IMR-90 (cell line): ENCODE results near the gene GRAMD4. TPM values are rescaled to one million over a fixed set of nuclear protein-coding genes. Genes with fewer than 3 reads are reported as not detected.

Experiments used
- ATAC-seq: fragments of 200-7000 bp; cut with Tn5 transposase; 2 replicates; pipeline ENCODE4 v1.9.1; 2020; ENCODE audit warnings: low read depth, mild to moderate bottlenecking, moderate library complexity
- BruUV-seq: library from RNA; stranded (reverse); fragments of 400-500 nt; replicated peaks from 2 replicates; lab custom pipeline; 2021; lab: Mats Ljungman, UMichigan
- CTCF ChIA-PET: fragments of 300-600 bp; formaldehyde crosslinking; extraction: SDS; loops from one replicate; lab custom pipeline; 2021; ENCODE audit warnings: antibody characterized with exemption; lab: Yijun Ruan, JAX
- POLR2A ChIA-PET: fragments of 300-600 bp; sonication (Branson Sonifier 250); formaldehyde crosslinking; loops from one replicate; lab custom pipeline; 2022; ENCODE audit warnings: antibody characterized with exemption; ENCODE audit not compliant: unreplicated experiment; lab: Charles Lee
- DNase-seq: peaks from one replicate; pipeline ENCODE4 v3.0.0; 2013
- H2AFZ ChIP-seq: replicated peaks from 2 replicates; pipeline ENCODE3; 2013; ENCODE audit warnings: low read length, mild to moderate bottlenecking; ENCODE audit not compliant: poor library complexity
- H2AK5ac ChIP-seq: 2 replicates; pipeline ENCODE4 v1.6.1; 2013; ENCODE audit warnings: low read depth, low read length, inconsistent platforms
- H2AK9ac ChIP-seq: replicated peaks from 2 replicates; pipeline ENCODE3; 2013; ENCODE audit warnings: mild to moderate bottlenecking, low read depth, low read length, moderate library complexity; ENCODE audit not compliant: poor library complexity
- H2BK120ac ChIP-seq: 2 replicates; pipeline ENCODE4 v1.6.1; 2013; ENCODE audit warnings: low read depth, low read length, inconsistent platforms
- H2BK15ac ChIP-seq: 3 replicates; pipeline ENCODE4 v1.6.1; 2013; ENCODE audit warnings: low read depth, low read length, inconsistent platforms
- H2BK20ac ChIP-seq: 2 replicates; pipeline ENCODE4 v1.6.1; 2013; ENCODE audit warnings: low read depth, mild to moderate bottlenecking, inconsistent platforms, low read length, moderate library complexity
- H2BK5ac ChIP-seq: 2 replicates; pipeline ENCODE4 v1.6.1; 2013; ENCODE audit warnings: mild to moderate bottlenecking, low read depth, low read length, inconsistent platforms; ENCODE audit not compliant: poor library complexity, severe bottlenecking
- H3K14ac ChIP-seq: replicated peaks from 2 replicates; pipeline ENCODE4 v1.6.1; 2013; ENCODE audit warnings: low read depth, low read length, inconsistent platforms
- H3K18ac ChIP-seq: 2 replicates; pipeline ENCODE4 v1.6.1; 2013; ENCODE audit warnings: low read depth, low read length, control low read depth
- H3K23ac ChIP-seq: 2 replicates; pipeline ENCODE4 v1.6.1; 2013; ENCODE audit warnings: low read depth, low read length, inconsistent platforms
- H3K27ac ChIP-seq: 2 replicates; pipeline ENCODE4 v1.5.1; 2013; ENCODE audit warnings: mild to moderate bottlenecking, control low read depth, low read length; ENCODE audit not compliant: insufficient read depth
- H3K27me3 ChIP-seq: 2 replicates; pipeline ENCODE4 v1.6.1; 2013; ENCODE audit warnings: low read length; ENCODE audit not compliant: control insufficient read depth, insufficient read depth
- H3K36me3 ChIP-seq: 2 replicates; pipeline ENCODE4 v1.6.1; 2013; ENCODE audit warnings: low read length, mixed read lengths; ENCODE audit not compliant: control insufficient read depth, insufficient read depth
- H3K4ac ChIP-seq: 2 replicates; pipeline ENCODE4 v1.6.1; 2013; ENCODE audit warnings: low read depth, low read length, inconsistent platforms
- H3K4me1 ChIP-seq: 2 replicates; pipeline ENCODE4 v1.6.1; 2013; ENCODE audit warnings: low read length, mixed read lengths; ENCODE audit not compliant: control insufficient read depth, insufficient read depth
- H3K4me2 ChIP-seq: 2 replicates; pipeline ENCODE4 v1.6.1; 2013; ENCODE audit warnings: low read depth, mild to moderate bottlenecking, control low read depth, low read length, moderate library complexity
- H3K4me3 ChIP-seq: 2 replicates; pipeline ENCODE4 v1.5.1; 2013; ENCODE audit warnings: low read depth, mild to moderate bottlenecking, control low read depth, low read length, moderate library complexity; ENCODE audit not compliant: insufficient read depth
- H3K56ac ChIP-seq: 2 replicates; pipeline ENCODE4 v1.6.1; 2013; ENCODE audit warnings: low read length, inconsistent platforms; ENCODE audit not compliant: insufficient read depth; ENCODE audit errors: extremely low read depth
- H3K79me1 ChIP-seq, 2 experiments: 2 replicates each; pipeline ENCODE4 v1.6.1; 2013; ENCODE audit warnings: low read length in 2 of 2, inconsistent platforms in 1 of 2, low read depth in 1 of 2
- H3K9ac ChIP-seq: 2 replicates; pipeline ENCODE4 v1.6.1; 2013; ENCODE audit warnings: low read depth, low read length, control low read depth
- H3K9me1 ChIP-seq: 2 replicates; pipeline ENCODE4 v1.6.1; 2013; ENCODE audit warnings: low read length, inconsistent platforms; ENCODE audit not compliant: insufficient read depth
- H3K9me3 ChIP-seq: 2 replicates; pipeline ENCODE4 v1.6.1; 2013; ENCODE audit warnings: low read length; ENCODE audit not compliant: control insufficient read depth, insufficient read depth
- H4K20me1 ChIP-seq: 2 replicates; pipeline ENCODE4 v1.6.1; 2013; ENCODE audit warnings: low read length, inconsistent platforms; ENCODE audit not compliant: insufficient read depth
- H4K5ac ChIP-seq: 2 replicates; pipeline ENCODE4 v1.6.1; 2013; ENCODE audit warnings: mild to moderate bottlenecking, low read depth, low read length, control low read depth
- H4K8ac ChIP-seq, 2 experiments: 2 replicates each; pipeline ENCODE4 v1.6.1; 2013; ENCODE audit warnings: low read depth in 2 of 2, low read length in 2 of 2, control low read depth in 1 of 2, inconsistent platforms in 1 of 2
- H4K91ac ChIP-seq: 2 replicates; pipeline ENCODE4 v1.6.1; 2013; ENCODE audit warnings: low read depth, low read length, inconsistent platforms; ENCODE audit not compliant: insufficient read depth
- CEBPB ChIP-seq: IDR thresholded peaks from 2 replicates; pipeline ENCODE4 v1.6.1; 2012; ENCODE audit warnings: low read depth, low read length, improper control_type of control experiment
- CHD1 ChIP-seq: IDR thresholded peaks from 2 replicates; pipeline ENCODE4 v1.6.1; 2012; ENCODE audit warnings: low read depth, low read length, improper control_type of control experiment
- CTCF ChIP-seq: conservative IDR thresholded peaks from 2 replicates; pipeline ENCODE4 v1.5.1; 2012; ENCODE audit warnings: mild to moderate bottlenecking, low read depth, low read length, improper control_type of control experiment
- ELK1 ChIP-seq: fragments of 150-350 bp; IDR thresholded peaks from 2 replicates; pipeline ENCODE4 v1.6.1; 2016; ENCODE audit warnings: low read depth, mild to moderate bottlenecking, low read length, moderate library complexity, borderline replicate concordance
- FOS ChIP-seq: fragments of 150-350 bp; IDR thresholded peaks from 2 replicates; pipeline ENCODE4 v1.6.1; 2016; ENCODE audit warnings: low read depth, low read length
- MAFK ChIP-seq: IDR thresholded peaks from 2 replicates; pipeline ENCODE4 v1.6.1; 2012; ENCODE audit warnings: low read depth, low read length, improper control_type of control experiment
- MAZ ChIP-seq: IDR thresholded peaks from 2 replicates; pipeline ENCODE4 v1.6.1; 2012; ENCODE audit warnings: low read depth, mild to moderate bottlenecking, low read length, improper control_type of control experiment, moderate library complexity, borderline replicate concordance
- MXI1 ChIP-seq: IDR thresholded peaks from 2 replicates; pipeline ENCODE4 v1.6.1; 2012; ENCODE audit warnings: low read depth, mild to moderate bottlenecking, low read length, moderate library complexity, borderline replicate concordance
- POLR2A ChIP-seq: IDR thresholded peaks from 2 replicates; pipeline ENCODE4 v1.6.1; 2012; ENCODE audit warnings: mild to moderate bottlenecking, low read depth, low read length
- RAD21 ChIP-seq: IDR thresholded peaks from 2 replicates; pipeline ENCODE4 v1.6.1; 2012; ENCODE audit warnings: low read length, improper control_type of control experiment
- RFX5 ChIP-seq: IDR thresholded peaks from 2 replicates; pipeline ENCODE4 v1.8.0; 2012; ENCODE audit warnings: low read depth, mild to moderate bottlenecking, low read length, moderate library complexity
- USF2 ChIP-seq: fragments of 150-350 bp; IDR thresholded peaks from 2 replicates; pipeline ENCODE4 v1.6.1; 2017; ENCODE audit warnings: mild to moderate bottlenecking, antibody characterized with exemption, low read length, low read depth
- WGBS, 2 experiments: methylation state at CpG; one replicate each; pipeline versions ENCODE4 v1.1.5 to v1.1.7; 2013; ENCODE audit warnings: missing lambda C conversion rate in 2 of 2; ENCODE audit not compliant: insufficient read length in 1 of 2; ENCODE audit errors: extremely low coverage in 2 of 2; 5-methylcytosine and 5-hydroxymethylcytosine counted together
- dilution Hi-C: fragments of 300-500 bp; cut with HindIII; formaldehyde crosslinking; loops from one replicate; pipeline ENCODE4 v1.14.3; 2018; ENCODE audit warnings: low sequenced_read_pairs; ENCODE audit not compliant: unreplicated experiment
- in situ Hi-C: fragments of 300-500 bp; cut with MboI; formaldehyde crosslinking; loops from 3 replicates; pipeline ENCODE4 v1.14.3; 2019; ENCODE audit warnings: low sequenced_read_pairs, inconsistent platforms, mixed read lengths
- intact Hi-C: fragments of 100-400 bp; cut with micrococcal nuclease; formaldehyde crosslinking; loops from 2 replicates; pipeline ENCODE4 v1.10.0; 2022
- polyA plus RNA-seq, 3 experiments: library from polyadenylated mRNA; depleted of rRNA; stranded (reverse); fragments of >200 nt; gene quantifications; 2 replicates each; pipeline ENCODE4 v1.2.3, GENCODE V29; 2012; ENCODE audit warnings: low replicate concordance in 1 of 3
- total RNA-seq: library from RNA; depleted of rRNA; stranded (reverse); fragments of >200 nt; gene quantifications from 2 replicates; pipeline ENCODE4 v1.2.3, GENCODE V29; 2012

GRAMD4 gene
- total and polyA plus RNA-seq, 2 of the 4 experiments (the other 2 are of a cell fraction) = 2.7 to 5.8 TPM

GRCh38 chr22:46665151-46665695, 45.0 kb downstream of the GRAMD4 start:
- Histone ChIP-seq H2AFZ (no peak overlapping the region), H2AK5ac (no peak overlapping the region), H3K27me3 (no peaks in the 10 kb centered on the region), H3K18ac (no peak overlapping the region), H2BK5ac (no peak overlapping the region), H3K27ac (no peak overlapping the region), H3K9me3 (no peaks in the 10 kb centered on the region), H3K9me1 (peaks cover 2% of the 10 kb centered on the region; the same call in 1 of the 2 replicates), H3K36me3 (peaks cover 51% of the 10 kb centered on the region), H4K8ac (no peak overlapping the region), H4K5ac (no peak overlapping the region), H4K20me1 (no peaks in the 10 kb centered on the region), H3K4me3 (no peak overlapping the region), H3K4me1 (peaks cover 2% of the 10 kb centered on the region; the same call in 1 of the 2 replicates), H2BK120ac (no peak overlapping the region), H3K4me2 (no peak overlapping the region), H3K14ac (no peak overlapping the region), H3K79me1 (no peaks in the 10 kb centered on the region), H2BK20ac (no peak overlapping the region), H3K56ac (no peak overlapping the region), H2AK9ac (no peak overlapping the region), H2BK15ac (no peak overlapping the region), H3K23ac (no peak overlapping the region), H3K9ac (no peak overlapping the region), H3K4ac (no peak overlapping the region), H4K91ac (no peak overlapping the region)
- ChIA-PET CTCF (no interaction called here), POLR2A (no interaction called here)
- BruUV-seq = no TSS peak
- in situ Hi-C loops = no loop called here
- intact Hi-C loops = no loop called here
- dilution Hi-C loops = no loop called here
- ATAC-seq = no peak
- TF ChIP-seq MAFK = no peak
- TF ChIP-seq CHD1 = no peak
- TF ChIP-seq CEBPB = no peak
- no peak for TF ChIP-seq POLR2A
- TF ChIP-seq RAD21 = no peak
- no peak for TF ChIP-seq FOS
- no peak for TF ChIP-seq ELK1
- TF ChIP-seq MXI1 = no peak
- no peak for TF ChIP-seq RFX5
- TF ChIP-seq CTCF = no peak
- TF ChIP-seq USF2 = no peak
- no peak for TF ChIP-seq MAZ
- 95% methylated on average over 9 of the region's 21 CpGs; no CpG with 5 or more reads in 1 of the 2 experiments for WGBS, 2 experiments
- DNase-seq = no peak
